ENCODE measurements around the gene RGL3.

- no peak for TF ChIP-seq POLR2A (IDR thresholded peaks at IDR 0.05; ENCODE audit: low read length)
- TF ChIP-seq GATA1 (IDR thresholded peaks at IDR 0.05; ENCODE audit: low read depth, low read length), result no peak
These were observed 2.4 kb upstream of the RGL3 start for GRCh38 chr19:11421371-11422098.
